ENCODE measurements around the gene RPN2.
"Not testable (repeated sequence)": the region's sequence is repeated elsewhere in the genome, so short reads cannot be mapped to it uniquely, and the experiment has no call there.

RPN2 gene

GRCh38 chr20:37147250-37147649 is 31.9 kb upstream of the RPN2 start:
- TF ChIP-seq CTCF (IDR thresholded peaks at IDR 0.05; ENCODE audit: low read depth, low read length) = no peak
- H3K4me3 ChIP-seq (ENCODE audit: low read depth, low read length) = no peak overlapping the region
- in situ Hi-C loops (cut with HindIII; ENCODE audit: low sequenced_read_pairs) = no loop called here
- no peak for DNase-seq (ENCODE audit: low read depth, low spot score)

- DNase-seq (ENCODE audit: low read depth, low spot score); H3K4me3 ChIP-seq (ENCODE audit: low read depth, low read length); in situ Hi-C loops (cut with HindIII; ENCODE audit: low sequenced_read_pairs): not testable (repeated sequence)
Measured at GRCh38 chr20:37150864-37151263, 28.3 kb upstream of the RPN2 start.

- DNase-seq (ENCODE audit: low read depth, low spot score) = no peak
- no peak for TF ChIP-seq CTCF (IDR thresholded peaks at IDR 0.05; ENCODE audit: low read depth, low read length)
- in situ Hi-C loops (cut with HindIII; ENCODE audit: low sequenced_read_pairs) = no loop called here
- no peak overlapping the region for H3K4me3 ChIP-seq (ENCODE audit: low read depth, low read length)
Measured at GRCh38 chr20:37151529-37151928, 27.6 kb upstream of the RPN2 start.

- in situ Hi-C loops (cut with HindIII; ENCODE audit: low sequenced_read_pairs) = no loop called here
- DNase-seq (ENCODE audit: low read depth, low spot score) = no peak
- no peak overlapping the region for H3K4me3 ChIP-seq (ENCODE audit: low read depth, low read length)
- no peak for TF ChIP-seq CTCF (IDR thresholded peaks at IDR 0.05; ENCODE audit: low read depth, low read length)
Measured at GRCh38 chr20:37152284-37152683, 26.8 kb upstream of the RPN2 start.

GRCh38 chr20:37154684-37155298 is 24.3 kb upstream of the RPN2 start:
- DNase-seq (ENCODE audit: low read depth, low spot score) = no peak
- in situ Hi-C loops (cut with HindIII; ENCODE audit: low sequenced_read_pairs) = no loop called here
- H3K4me3 ChIP-seq (ENCODE audit: low read depth, low read length) = no peak overlapping the region
- no peak for TF ChIP-seq CTCF (IDR thresholded peaks at IDR 0.05; ENCODE audit: low read depth, low read length)

GRCh38 chr20:37155987-37156386 is 23.1 kb upstream of the RPN2 start:
- TF ChIP-seq CTCF (IDR thresholded peaks at IDR 0.05; ENCODE audit: low read depth, low read length) = no peak
- in situ Hi-C loops (cut with HindIII; ENCODE audit: low sequenced_read_pairs) = no loop called here

GRCh38 chr20:37158248-37158647 is 20.9 kb upstream of the RPN2 start:
- no peak for TF ChIP-seq CTCF (IDR thresholded peaks at IDR 0.05; ENCODE audit: low read depth, low read length)
- in situ Hi-C loops (cut with HindIII; ENCODE audit: low sequenced_read_pairs) = no loop called here
- DNase-seq (ENCODE audit: low read depth, low spot score) = no peak
- no peak overlapping the region for H3K4me3 ChIP-seq (ENCODE audit: low read depth, low read length)

More at GRCh38 chr20:37155987-37156386, 23.1 kb upstream of the RPN2 start:
- H3K4me3 ChIP-seq (ENCODE audit: low read depth, low read length) = no peak overlapping the region
- no peak for DNase-seq (ENCODE audit: low read depth, low spot score)
